ENCODE measurements around the gene ZNF536. TPM values are rescaled to one million over a fixed set of nuclear protein-coding genes. Genes with fewer than 3 reads are reported as not detected.

The ZNF536 gene
- total and polyA plus RNA-seq, 9 of the 15 experiments (the other 6 are each of a cell fraction or from before 2014, with no cell fraction given): not detected

DNA sequence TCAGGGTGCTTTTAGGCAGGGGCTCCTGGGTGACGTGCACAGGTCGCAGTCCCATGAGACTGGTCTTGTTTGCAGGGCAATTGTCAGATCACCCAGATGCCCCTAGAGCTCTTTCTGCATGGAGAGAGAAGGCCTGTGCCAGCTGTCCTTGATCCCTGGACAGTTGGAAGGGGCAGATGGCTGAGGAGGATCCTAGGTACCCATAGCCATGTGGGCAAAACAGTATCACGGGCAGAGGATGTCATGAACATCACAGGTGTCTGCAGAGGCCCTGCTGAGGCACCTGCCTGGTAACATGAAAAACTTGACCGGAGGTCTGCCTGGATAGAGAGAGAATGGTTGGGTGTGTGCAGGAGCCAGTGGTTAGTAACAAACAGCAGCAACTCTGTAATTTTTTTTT is 99.3 kb downstream of the ZNF536 start:
- peaks cover 0 to 8% of the 10 kb centered on the region in 2 experiments; a peak in 1 of 5 replicates for H3K27me3 ChIP-seq (ENCODE audit: control insufficient read depth in 2 of 2, insufficient read depth in 2 of 2, low read length in 2 of 2)
- H3K9me3 ChIP-seq (replicated peaks; ENCODE audit: control insufficient read depth, insufficient read depth, low read depth, low read length): no peaks in the 10 kb centered on the region
- FAIRE-seq (no peak), DNase-seq (ENCODE audit: extremely low read depth in 1 of 4, low spot score in 3 of 4) (no peak), ATAC-seq (no peak)
- no peaks in the 10 kb centered on the region for H3K79me2 ChIP-seq (ENCODE audit: control insufficient read depth, insufficient read depth, low read length)
- no peaks in the 10 kb centered on the region for H3K4me1 ChIP-seq (replicated peaks in 1 of 2; ENCODE audit: control insufficient read depth in 2 of 2, insufficient read depth in 2 of 2, low read length in 2 of 2)
- no peaks in the 10 kb centered on the region for H4K20me1 ChIP-seq (replicated peaks; ENCODE audit: control insufficient read depth, insufficient read depth, low read length)
- no peak overlapping the region for H3K4me3 ChIP-seq
- CTCF ChIA-PET (ENCODE audit: low intra/inter-chr PET ratio): no interaction called here
- 0% methylated on average over 4 of the region's 4 CpGs for WGBS (ENCODE audit: insufficient coverage, low coverage, missing lambda C conversion rate)
- in situ Hi-C loops (cut with MboI): no loop called here
- H2AFZ ChIP-seq (ENCODE audit: low read depth, low read length): no peak overlapping the region
- no peaks in the 10 kb centered on the region for H3K36me3 ChIP-seq (ENCODE audit: control insufficient read depth, insufficient read depth, low read length)
- POLR2A ChIA-PET: no interaction called here
- no peak overlapping the region for H3K9ac ChIP-seq (ENCODE audit: insufficient read depth in 1 of 2, low read depth in 2 of 2, low read length in 2 of 2)
- no peaks in the 10 kb centered on the region for H3K9me1 ChIP-seq (ENCODE audit: control insufficient read depth, insufficient read depth, low read length)
- H3K27ac ChIP-seq (ENCODE audit: extremely low read depth, low read depth, low read length): no peak overlapping the region
- no TSS peak for BruUV-seq (replicated peaks)
- intact Hi-C loops (cut with micrococcal nuclease): no loop called here
- H3K4me2 ChIP-seq (ENCODE audit: insufficient read depth, low read length): no peak overlapping the region
- TF ChIP-seq NFE2 (IDR thresholded peaks at IDR 0.05; ENCODE audit: low read depth): no peak
- TF ChIP-seq, protein P1, sequence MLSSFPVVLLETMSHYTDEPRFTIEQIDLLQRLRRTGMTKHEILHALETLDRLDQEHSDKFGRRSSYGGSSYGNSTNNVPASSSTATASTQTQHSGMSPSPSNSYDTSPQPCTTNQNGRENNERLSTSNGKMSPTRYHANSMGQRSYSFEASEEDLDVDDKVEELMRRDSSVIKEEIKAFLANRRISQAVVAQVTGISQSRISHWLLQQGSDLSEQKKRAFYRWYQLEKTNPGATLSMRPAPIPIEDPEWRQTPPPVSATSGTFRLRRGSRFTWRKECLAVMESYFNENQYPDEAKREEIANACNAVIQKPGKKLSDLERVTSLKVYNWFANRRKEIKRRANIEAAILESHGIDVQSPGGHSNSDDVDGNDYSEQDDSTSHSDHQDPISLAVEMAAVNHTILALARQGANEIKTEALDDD (IDR thresholded peaks at IDR 0.05): no peak
- TF ChIP-seq MYBL2 (IDR thresholded peaks at IDR 0.05; ENCODE audit: low read depth): no peak
- no peak for TF ChIP-seq MYBL2 (CRISPR knock-in tag; IDR thresholded peaks at IDR 0.05; ENCODE audit: borderline replicate concordance)
- TF ChIP-seq MCM2 (IDR thresholded peaks at IDR 0.05; ENCODE audit: low read depth): no peak
- TF ChIP-seq, protein P2, sequence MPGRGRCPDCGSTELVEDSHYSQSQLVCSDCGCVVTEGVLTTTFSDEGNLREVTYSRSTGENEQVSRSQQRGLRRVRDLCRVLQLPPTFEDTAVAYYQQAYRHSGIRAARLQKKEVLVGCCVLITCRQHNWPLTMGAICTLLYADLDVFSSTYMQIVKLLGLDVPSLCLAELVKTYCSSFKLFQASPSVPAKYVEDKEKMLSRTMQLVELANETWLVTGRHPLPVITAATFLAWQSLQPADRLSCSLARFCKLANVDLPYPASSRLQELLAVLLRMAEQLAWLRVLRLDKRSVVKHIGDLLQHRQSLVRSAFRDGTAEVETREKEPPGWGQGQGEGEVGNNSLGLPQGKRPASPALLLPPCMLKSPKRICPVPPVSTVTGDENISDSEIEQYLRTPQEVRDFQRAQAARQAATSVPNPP (IDR thresholded peaks at IDR 0.05; ENCODE audit: borderline replicate concordance, insufficient read depth, insufficient read length): no peak
- TF ChIP-seq, protein P3, sequence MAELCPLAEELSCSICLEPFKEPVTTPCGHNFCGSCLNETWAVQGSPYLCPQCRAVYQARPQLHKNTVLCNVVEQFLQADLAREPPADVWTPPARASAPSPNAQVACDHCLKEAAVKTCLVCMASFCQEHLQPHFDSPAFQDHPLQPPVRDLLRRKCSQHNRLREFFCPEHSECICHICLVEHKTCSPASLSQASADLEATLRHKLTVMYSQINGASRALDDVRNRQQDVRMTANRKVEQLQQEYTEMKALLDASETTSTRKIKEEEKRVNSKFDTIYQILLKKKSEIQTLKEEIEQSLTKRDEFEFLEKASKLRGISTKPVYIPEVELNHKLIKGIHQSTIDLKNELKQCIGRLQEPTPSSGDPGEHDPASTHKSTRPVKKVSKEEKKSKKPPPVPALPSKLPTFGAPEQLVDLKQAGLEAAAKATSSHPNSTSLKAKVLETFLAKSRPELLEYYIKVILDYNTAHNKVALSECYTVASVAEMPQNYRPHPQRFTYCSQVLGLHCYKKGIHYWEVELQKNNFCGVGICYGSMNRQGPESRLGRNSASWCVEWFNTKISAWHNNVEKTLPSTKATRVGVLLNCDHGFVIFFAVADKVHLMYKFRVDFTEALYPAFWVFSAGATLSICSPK (IDR thresholded peaks at IDR 0.05; ENCODE audit: borderline replicate concordance): no peak
- no peak for TF ChIP-seq SRSF3 (IDR thresholded peaks at IDR 0.05; ENCODE audit: insufficient read depth, low read length)
- TF ChIP-seq, protein P4, sequence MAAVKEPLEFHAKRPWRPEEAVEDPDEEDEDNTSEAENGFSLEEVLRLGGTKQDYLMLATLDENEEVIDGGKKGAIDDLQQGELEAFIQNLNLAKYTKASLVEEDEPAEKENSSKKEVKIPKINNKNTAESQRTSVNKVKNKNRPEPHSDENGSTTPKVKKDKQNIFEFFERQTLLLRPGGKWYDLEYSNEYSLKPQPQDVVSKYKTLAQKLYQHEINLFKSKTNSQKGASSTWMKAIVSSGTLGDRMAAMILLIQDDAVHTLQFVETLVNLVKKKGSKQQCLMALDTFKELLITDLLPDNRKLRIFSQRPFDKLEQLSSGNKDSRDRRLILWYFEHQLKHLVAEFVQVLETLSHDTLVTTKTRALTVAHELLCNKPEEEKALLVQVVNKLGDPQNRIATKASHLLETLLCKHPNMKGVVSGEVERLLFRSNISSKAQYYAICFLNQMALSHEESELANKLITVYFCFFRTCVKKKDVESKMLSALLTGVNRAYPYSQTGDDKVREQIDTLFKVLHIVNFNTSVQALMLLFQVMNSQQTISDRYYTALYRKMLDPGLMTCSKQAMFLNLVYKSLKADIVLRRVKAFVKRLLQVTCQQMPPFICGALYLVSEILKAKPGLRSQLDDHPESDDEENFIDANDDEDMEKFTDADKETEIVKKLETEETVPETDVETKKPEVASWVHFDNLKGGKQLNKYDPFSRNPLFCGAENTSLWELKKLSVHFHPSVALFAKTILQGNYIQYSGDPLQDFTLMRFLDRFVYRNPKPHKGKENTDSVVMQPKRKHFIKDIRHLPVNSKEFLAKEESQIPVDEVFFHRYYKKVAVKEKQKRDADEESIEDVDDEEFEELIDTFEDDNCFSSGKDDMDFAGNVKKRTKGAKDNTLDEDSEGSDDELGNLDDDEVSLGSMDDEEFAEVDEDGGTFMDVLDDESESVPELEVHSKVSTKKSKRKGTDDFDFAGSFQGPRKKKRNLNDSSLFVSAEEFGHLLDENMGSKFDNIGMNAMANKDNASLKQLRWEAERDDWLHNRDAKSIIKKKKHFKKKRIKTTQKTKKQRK (IDR thresholded peaks at IDR 0.05; ENCODE audit: borderline replicate concordance, low read depth, low read length): no peak
- TF ChIP-seq SMC3 (conservative IDR thresholded peaks at IDR 0.05; ENCODE audit: insufficient read depth, low read depth, low read length): no peak
- no peak for TF ChIP-seq ZNF282 (CRISPR knock-in tag; IDR thresholded peaks at IDR 0.05)
- no peak for TF ChIP-seq SNRNP70 (optimal IDR thresholded peaks at IDR 0.05; ENCODE audit: low read depth, low read length)
- TF ChIP-seq SREBF2 (CRISPR knock-in tag; IDR thresholded peaks at IDR 0.05): no peak
- TF ChIP-seq, protein P5, sequence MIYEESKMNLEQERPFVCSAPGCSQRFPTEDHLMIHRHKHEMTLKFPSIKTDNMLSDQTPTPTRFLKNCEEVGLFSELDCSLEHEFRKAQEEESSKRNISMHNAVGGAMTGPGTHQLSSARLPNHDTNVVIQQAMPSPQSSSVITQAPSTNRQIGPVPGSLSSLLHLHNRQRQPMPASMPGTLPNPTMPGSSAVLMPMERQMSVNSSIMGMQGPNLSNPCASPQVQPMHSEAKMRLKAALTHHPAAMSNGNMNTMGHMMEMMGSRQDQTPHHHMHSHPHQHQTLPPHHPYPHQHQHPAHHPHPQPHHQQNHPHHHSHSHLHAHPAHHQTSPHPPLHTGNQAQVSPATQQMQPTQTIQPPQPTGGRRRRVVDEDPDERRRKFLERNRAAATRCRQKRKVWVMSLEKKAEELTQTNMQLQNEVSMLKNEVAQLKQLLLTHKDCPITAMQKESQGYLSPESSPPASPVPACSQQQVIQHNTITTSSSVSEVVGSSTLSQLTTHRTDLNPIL (CRISPR knock-in tag; IDR thresholded peaks at IDR 0.05): no peak
